Common myeloid progenitor, CD34-positive (primary cell): ENCODE data around the gene CYP2S1.

Experiments
- CTCF ChIA-PET: fragments of 350-600 bp; sonication (Branson Sonifier 250); formaldehyde crosslinking; loops from one replicate; lab custom pipeline; 2021; ENCODE audit warnings: antibody characterized with exemption; lab: Charles Lee
- POLR2A ChIA-PET: fragments of 350-600 bp; sonication (Branson Sonifier 250); formaldehyde crosslinking; loops from one replicate; lab custom pipeline; 2021; ENCODE audit warnings: antibody characterized with exemption; lab: Charles Lee
- DNase-seq, 3 donors: peaks; one replicate each; pipeline versions ENCODE4 v3.0.0 to v3.0.0-alpha.2; 2013
- H3K27ac ChIP-seq, 2 experiments: 1 replicate in 1 of 2; 2 replicates in 1 of 2; pipeline ENCODE4 v1.7.0; 2013; ENCODE audit warnings: inconsistent platforms in 2 of 2, low read length in 2 of 2, mild to moderate bottlenecking in 2 of 2, low read depth in 1 of 2, moderate library complexity in 1 of 2; ENCODE audit not compliant: severe bottlenecking in 2 of 2, insufficient read depth in 1 of 2, poor library complexity in 1 of 2
- H3K27me3 ChIP-seq, 5 experiments: replicated peaks in 2 of 5; 1 replicate in 3 of 5; 2 replicates in 2 of 5; pipeline versions ENCODE4 v1.6.1 to v1.7.0; 2013; ENCODE audit warnings: low read length in 4 of 5, mild to moderate bottlenecking in 2 of 5, moderate library complexity in 2 of 5, inconsistent platforms in 1 of 5; ENCODE audit not compliant: insufficient read depth in 5 of 5, control insufficient read depth in 4 of 5
- H3K36me3 ChIP-seq, 4 experiments: 1 replicate in 2 of 4; 2 replicates in 2 of 4; pipeline versions ENCODE4 v1.6.1 to v1.7.0; 2013; ENCODE audit warnings: low read length in 3 of 4, control low read depth in 1 of 4, mild to moderate bottlenecking in 1 of 4; ENCODE audit not compliant: control insufficient read depth in 4 of 4, insufficient read depth in 4 of 4
- H3K4me1 ChIP-seq, 4 experiments: 1 replicate in 3 of 4; 2 replicates in 1 of 4; pipeline versions ENCODE4 v1.6.1 to v1.7.1; 2013; ENCODE audit warnings: low read length in 3 of 4, mild to moderate bottlenecking in 3 of 4, control low read depth in 1 of 4, inconsistent platforms in 1 of 4, moderate library complexity in 1 of 4; ENCODE audit not compliant: control insufficient read depth in 4 of 4, insufficient read depth in 4 of 4; ENCODE audit errors: control extremely low read depth in 1 of 4
- H3K4me3 ChIP-seq, 7 experiments: 1 replicate in 4 of 7; 2 replicates in 3 of 7; pipeline versions ENCODE4 v1.5.1 to v1.7.0; 2013; ENCODE audit warnings: mild to moderate bottlenecking in 7 of 7, low read length in 6 of 7, moderate library complexity in 6 of 7, inconsistent platforms in 2 of 7, low read depth in 2 of 7, control low read depth in 1 of 7; ENCODE audit not compliant: insufficient read depth in 4 of 7, control insufficient read depth in 1 of 7; ENCODE audit errors: extremely low read depth in 1 of 7
- H3K9me3 ChIP-seq, 5 experiments: 1 replicate in 4 of 5; 2 replicates in 1 of 5; pipeline versions ENCODE4 v1.6.1 to v1.7.1; 2013; ENCODE audit warnings: low read length in 4 of 5, mild to moderate bottlenecking in 2 of 5, inconsistent platforms in 1 of 5, low read depth in 1 of 5, moderate library complexity in 1 of 5; ENCODE audit not compliant: control insufficient read depth in 4 of 5, insufficient read depth in 2 of 5; ENCODE audit errors: control extremely low read depth in 1 of 5
- WGBS: methylation state at CpG from one replicate; pipeline ENCODE4 v1.1.5; 2013; ENCODE audit not compliant: insufficient coverage; 5-methylcytosine and 5-hydroxymethylcytosine counted together

Gene CYP2S1

DNA sequence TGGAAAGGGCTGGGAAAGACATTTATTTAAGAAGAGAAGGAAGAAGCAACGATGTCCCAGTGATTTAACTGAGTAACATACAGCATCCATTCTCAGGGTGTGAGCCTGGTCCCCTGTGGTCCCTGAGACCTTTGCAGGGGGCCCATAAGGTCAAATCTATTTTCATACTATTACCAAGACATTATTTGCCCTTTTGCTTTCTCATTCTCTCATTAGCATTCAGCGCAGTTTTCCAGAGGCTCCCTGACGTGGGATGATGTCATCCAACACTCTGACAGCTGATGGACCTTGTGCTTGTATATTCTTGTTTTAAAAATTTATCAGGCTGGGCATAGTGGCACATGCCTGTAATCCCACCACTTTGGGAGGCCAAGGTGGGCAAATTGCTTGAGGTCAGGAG, 52.8 kb downstream of the CYP2S1 start:
- Histone ChIP-seq H3K4me1 (no peaks in the 10 kb centered on the region), H3K36me3 (no peaks in the 10 kb centered on the region), H3K27me3 (no peaks in the 10 kb centered on the region), H3K4me3 (no peak overlapping the region), H3K9me3 (no peaks in the 10 kb centered on the region), H3K27ac (no peak overlapping the region)
- DNase-seq: no peak
- no CpG with 5 or more reads among the region's 3 CpGs for WGBS
- CTCF ChIA-PET: no interaction called here
- POLR2A ChIA-PET: no interaction called here

DNA sequence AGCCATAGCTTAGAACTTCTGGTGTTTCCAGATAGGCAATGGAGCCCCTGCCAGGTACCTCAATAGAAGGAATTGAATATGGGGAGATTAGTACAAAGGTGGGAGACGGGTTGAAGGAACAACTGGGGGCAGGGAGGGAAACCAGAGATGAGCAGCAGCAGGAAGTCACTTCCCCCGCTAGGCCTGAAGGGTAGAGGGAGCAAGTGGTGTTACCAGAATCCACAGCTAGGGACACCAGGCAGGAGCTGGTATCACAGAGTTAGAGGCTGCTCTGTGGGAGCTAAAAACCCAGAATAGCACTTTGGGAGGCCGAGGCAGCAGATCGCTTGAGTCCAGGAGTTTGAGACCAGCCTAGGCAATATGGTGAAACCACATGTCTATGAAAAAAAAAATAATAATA, 55.9 kb downstream of the CYP2S1 start:
- Histone ChIP-seq H3K27ac (no peak overlapping the region), H3K36me3 (no peaks in the 10 kb centered on the region), H3K9me3 (no peaks in the 10 kb centered on the region), H3K27me3 (no peaks in the 10 kb centered on the region), H3K4me3 (no peak overlapping the region), H3K4me1 (no peaks in the 10 kb centered on the region)
- no peak for DNase-seq
- POLR2A ChIA-PET: interaction anchor here (0.7 to 1.4 kb wide), 2 partner anchors 14 to 1114 kb away, joined by 3 read pairs; no protein-coding TSS in a partner anchor
- WGBS: 100% methylated on average over 1 of the region's 4 CpGs
- CTCF ChIA-PET: interaction anchor here (0.8 to 3.0 kb wide), 3 partner anchors 13 to 41 kb away, joined by 3 to 8 read pairs (median 3); no protein-coding TSS in a partner anchor

GRCh38 chr19:41249707-41250423, 56.8 kb downstream of the CYP2S1 start:
- H3K36me3 ChIP-seq: no peaks in the 10 kb centered on the region
- WGBS: 95% methylated on average over 2 of the region's 9 CpGs
- no peak for DNase-seq
- ChIA-PET POLR2A (no interaction called here), CTCF (interaction anchor here (3.0 kb wide), 1 partner anchor 12 kb away, joined by 8 read pairs; no protein-coding TSS in a partner anchor)
- H3K4me3 ChIP-seq: no peak overlapping the region
- no peaks in the 10 kb centered on the region for H3K27me3 ChIP-seq
- H3K4me1 ChIP-seq: no peaks in the 10 kb centered on the region
- no peaks in the 10 kb centered on the region for H3K9me3 ChIP-seq
- no peak overlapping the region for H3K27ac ChIP-seq

GRCh38 chr19:41253660-41254059, 60.6 kb downstream of the CYP2S1 start:
- Histone ChIP-seq H3K27me3 (no peaks in the 10 kb centered on the region), H3K9me3 (no peaks in the 10 kb centered on the region), H3K27ac (no peak overlapping the region), H3K4me1 (no peaks in the 10 kb centered on the region), H3K36me3 (no peaks in the 10 kb centered on the region), H3K4me3 (no peak overlapping the region)
- no peak for DNase-seq
- WGBS: 100% methylated on average over 3 of the region's 6 CpGs
- ChIA-PET CTCF (interaction anchor here (1.0 to 1.4 kb wide), 2 partner anchors 9 to 22 kb away, joined by 3 to 5 read pairs; no protein-coding TSS in a partner anchor), POLR2A (no interaction called here)

DNA sequence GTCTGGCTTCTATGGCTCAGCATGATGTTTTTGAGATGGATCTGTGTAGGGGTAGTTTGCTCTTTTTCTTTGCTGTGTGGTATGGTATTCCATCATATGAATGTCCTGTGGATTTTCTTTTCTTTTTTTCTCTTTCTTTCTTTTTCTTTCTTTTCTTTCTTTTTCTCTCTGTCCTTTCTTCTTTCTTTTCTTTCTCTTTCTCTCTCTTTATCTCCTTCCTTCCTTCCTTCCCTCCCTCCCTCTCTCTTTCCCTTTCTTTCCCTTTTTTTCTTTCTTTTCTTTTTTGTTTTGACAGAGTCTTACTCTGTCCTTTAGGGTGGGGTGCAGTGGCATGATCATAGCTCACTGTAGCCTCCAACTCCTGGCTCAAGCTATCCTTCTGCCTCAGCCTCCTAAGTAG, 62.2 kb downstream of the CYP2S1 start:
- no peak for DNase-seq
- ChIA-PET POLR2A (no interaction called here), CTCF (no interaction called here)
- Histone ChIP-seq H3K27ac (no peak overlapping the region), H3K9me3 (peaks cover 0 to 3% (median 0%) of the 10 kb centered on the region in 5 experiments), H3K4me3 (no peak overlapping the region), H3K36me3 (no peaks in the 10 kb centered on the region), H3K4me1 (no peaks in the 10 kb centered on the region), H3K27me3 (no peaks in the 10 kb centered on the region)
